Progenitor cell of endocrine pancreas (in vitro differentiated cells): ENCODE results near the gene PRKN. TPM values are rescaled to one million over a fixed set of nuclear protein-coding genes. Genes with fewer than 3 reads are reported as not detected.

Experiments
- DNase-seq: peaks from one replicate; pipeline ENCODE4 v3.0.0; 2021; ENCODE audit warnings: low spot score; ENCODE audit not compliant: unreplicated experiment
- H3K27ac Mint-ChIP-seq: 2 replicates; pipeline ENCODE4 v1.8.0; 2021; ENCODE audit warnings: mild to moderate bottlenecking, moderate library complexity, mixed read lengths
- H3K27me3 Mint-ChIP-seq: 2 replicates; pipeline ENCODE4 v1.8.0; 2021; ENCODE audit warnings: mixed read lengths
- H3K36me3 Mint-ChIP-seq: 2 replicates; pipeline ENCODE4 v1.8.0; 2022; ENCODE audit warnings: mixed read lengths; ENCODE audit not compliant: insufficient read depth
- H3K4me1 Mint-ChIP-seq: 2 replicates; pipeline ENCODE4 v1.8.0; 2021; ENCODE audit warnings: low read depth, mixed read lengths
- H3K4me3 Mint-ChIP-seq: 2 replicates; pipeline ENCODE4 v1.8.0; 2021; ENCODE audit warnings: low read depth, mild to moderate bottlenecking, moderate library complexity, mixed read lengths
- H3K9me3 Mint-ChIP-seq: 2 replicates; pipeline ENCODE4 v1.8.0; 2021; ENCODE audit warnings: low read depth, mixed read lengths
- CTCF ChIP-seq: fragments of 200-600 bp; sonication (generic); IDR thresholded peaks from one replicate; pipeline ENCODE4 v1.5.0; 2021; ENCODE audit warnings: antibody characterized with exemption, mild to moderate bottlenecking; ENCODE audit not compliant: unreplicated experiment
- total RNA-seq: library from RNA; stranded (reverse); gene quantifications from 2 replicates; pipeline ENCODE4 v1.2.1, GENCODE V29; 2021

PRKN gene
- total RNA-seq, 1 donor from 2014 or later: 4.6 TPM

DNA sequence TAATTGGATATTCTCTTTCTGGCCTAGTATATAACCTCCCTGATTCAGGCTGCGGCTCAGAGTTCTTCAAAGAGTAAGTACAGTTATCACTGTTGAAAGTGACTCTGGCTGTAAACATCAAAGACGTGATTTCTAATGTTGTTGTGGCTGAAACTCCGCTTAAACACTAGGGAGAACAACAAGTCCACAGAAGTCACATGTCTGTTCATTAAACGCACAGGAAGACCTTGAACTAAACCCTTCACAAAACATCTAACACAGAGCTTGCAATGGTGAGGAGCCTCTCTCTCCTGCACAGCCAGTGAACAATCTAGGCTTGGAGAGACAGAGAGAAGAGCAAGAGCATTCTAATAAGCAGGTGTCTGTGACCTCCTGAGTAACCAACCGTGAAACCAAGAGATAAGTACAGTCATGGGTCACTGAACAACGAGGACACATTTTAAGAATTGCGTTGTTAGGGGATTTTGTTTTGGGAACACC lies 249.3 kb downstream of the PRKN start:
- H3K27me3 Mint-ChIP-seq: no peaks in the 10 kb centered on the region
- no peak for DNase-seq
- TF ChIP-seq CTCF: no peak
- H3K4me1 Mint-ChIP-seq: peaks cover 4% of the 10 kb centered on the region
- no peak overlapping the region for H3K27ac Mint-ChIP-seq
- no peak overlapping the region for H3K4me3 Mint-ChIP-seq
- no peaks in the 10 kb centered on the region for H3K36me3 Mint-ChIP-seq
- H3K9me3 Mint-ChIP-seq: peaks cover 4% of the 10 kb centered on the region

DNA sequence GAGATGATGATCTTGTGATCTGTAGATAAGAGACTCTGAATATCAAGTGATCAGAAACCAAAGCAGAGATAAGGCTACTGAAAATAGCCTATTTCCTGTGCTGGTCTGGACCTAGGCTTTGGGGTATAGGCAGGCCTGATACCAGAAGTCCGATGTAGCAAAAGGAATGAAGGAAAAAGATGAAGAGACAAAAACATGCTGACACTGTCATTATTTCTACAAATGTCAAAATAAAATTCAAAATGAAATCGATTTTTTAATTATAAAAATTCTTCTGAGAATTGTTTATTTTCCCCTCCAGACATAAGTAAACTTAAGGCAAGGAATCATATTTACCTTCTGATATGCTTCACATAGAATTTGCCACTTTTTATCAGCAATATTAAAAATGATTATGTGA lies 252.8 kb downstream of the PRKN start:
- no peak overlapping the region for H3K4me3 Mint-ChIP-seq
- peaks cover 4% of the 10 kb centered on the region for H3K9me3 Mint-ChIP-seq
- no peak overlapping the region for H3K27ac Mint-ChIP-seq
- DNase-seq: no peak
- H3K27me3 Mint-ChIP-seq: no peaks in the 10 kb centered on the region
- H3K36me3 Mint-ChIP-seq: no peaks in the 10 kb centered on the region
- no peak for TF ChIP-seq CTCF
- H3K4me1 Mint-ChIP-seq: no peaks in the 10 kb centered on the region

GRCh38 chr6:162471842-162472241 lies 255.7 kb downstream of the PRKN start:
- Mint-ChIP-seq H3K9me3 (peaks cover 4% of the 10 kb centered on the region), H3K27ac (no peak overlapping the region), H3K4me3 (no peak overlapping the region), H3K4me1 (no peaks in the 10 kb centered on the region), H3K27me3 (no peaks in the 10 kb centered on the region), H3K36me3 (no peaks in the 10 kb centered on the region)
- no peak for TF ChIP-seq CTCF
- DNase-seq: no peak

DNA sequence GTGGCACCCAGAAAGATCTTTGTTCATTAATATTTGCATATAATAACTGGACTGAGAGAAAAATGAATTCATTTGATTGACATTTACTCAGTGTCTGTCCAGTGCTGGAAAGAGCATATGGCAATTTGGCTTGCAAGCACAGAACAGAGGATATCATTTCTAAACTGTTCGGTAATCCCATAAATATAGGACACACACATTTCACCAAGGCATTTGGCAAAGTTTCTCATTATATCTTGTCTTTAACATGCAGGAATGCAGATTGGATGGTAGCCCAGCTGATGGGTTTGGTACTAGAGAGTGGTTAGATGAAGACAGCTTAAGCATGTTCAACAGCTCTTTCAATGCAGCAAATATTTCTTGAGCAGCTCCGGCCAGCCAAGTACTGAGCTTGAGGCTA lies 259.2 kb downstream of the PRKN start:
- no peaks in the 10 kb centered on the region for H3K4me1 Mint-ChIP-seq
- no peaks in the 10 kb centered on the region for H3K27me3 Mint-ChIP-seq
- no peak overlapping the region for H3K4me3 Mint-ChIP-seq
- no peaks in the 10 kb centered on the region for H3K9me3 Mint-ChIP-seq
- no peak for DNase-seq
- no peak overlapping the region for H3K27ac Mint-ChIP-seq
- no peaks in the 10 kb centered on the region for H3K36me3 Mint-ChIP-seq
- TF ChIP-seq CTCF: no peak

- Mint-ChIP-seq H3K27me3 (no peaks in the 10 kb centered on the region), H3K4me3 (no peak overlapping the region), H3K4me1 (no peaks in the 10 kb centered on the region), H3K27ac (no peak overlapping the region), H3K9me3 (no peaks in the 10 kb centered on the region), H3K36me3 (no peaks in the 10 kb centered on the region)
- no peak for TF ChIP-seq CTCF
- no peak for DNase-seq
These were observed 259.9 kb downstream of the PRKN start for GRCh38 chr6:162467679-162468078.
